Heart left ventricle (tissue), 13 donors: ENCODE data around the gene FAM131C.
"Not testable (repeated sequence)": the region's sequence is repeated elsewhere in the genome, so short reads cannot be mapped to it uniquely, and the experiment has no call there.

Experiments
- CTCF ChIP-seq, 12 donors: fragments of 200-600 bp; sonication (generic) in 4 of 12; IDR thresholded peaks; one replicate each; pipeline versions ENCODE4 v1.5.0 to v1.8.0; 2018 to 2022; ENCODE audit warnings: antibody characterized with exemption in 12 of 12, mild to moderate bottlenecking in 5 of 12
- POLR2A ChIP-seq, 2 donors: fragments of 450-650 bp; IDR thresholded peaks; one replicate each; pipeline ENCODE4 v1.6.1; 2017; ENCODE audit warnings: antibody characterized with exemption in 2 of 2, mild to moderate bottlenecking in 2 of 2, moderate library complexity in 2 of 2
- donor health status: ischemic (EF 13 %, LVEDD 7.1; RV severe dilation, severe dysfunction).
- donor health status: DM: no; HTN: yes; CAD: no.
- donor health status: DM: no; HTN: no; CAD: no.
- donor health status: ischemic (EF 25% LVEDD 6.9; RV normal size, moderate dysfunction).
- donor health status: ischemic (EF 25% LVEDD 5.7; RV mildly dilated, moderate dysfunction).
- donor health status: ischemic (EF 35%, LVEDD 5.7; RV mildly dilated, moderate dysfunction).
- donor health status: nonischemic (EF 11% LVEDD 7.7; RV severe dilation, severe dysfunction).
- donor health status: DM: yes; HTN: yes; CAD: no.
- donor health status: PGD.
- donor health status: ischemic (EF 29% LVEDD 5.4; RV normal size, mild dysfunction).
- donor health status: nonischemic (EF 23%, LVEDD 6.1; RV moderate dilation, normal function).

- not testable (repeated sequence) for TF ChIP-seq CTCF, POLR2A (IDR thresholded peaks at IDR 0.05)
These were observed 33.6 kb upstream of the FAM131C start for GRCh38 chr1:16107039-16107438.
